ENCODE data around the gene PPP1R17.

Gene PPP1R17

DNA sequence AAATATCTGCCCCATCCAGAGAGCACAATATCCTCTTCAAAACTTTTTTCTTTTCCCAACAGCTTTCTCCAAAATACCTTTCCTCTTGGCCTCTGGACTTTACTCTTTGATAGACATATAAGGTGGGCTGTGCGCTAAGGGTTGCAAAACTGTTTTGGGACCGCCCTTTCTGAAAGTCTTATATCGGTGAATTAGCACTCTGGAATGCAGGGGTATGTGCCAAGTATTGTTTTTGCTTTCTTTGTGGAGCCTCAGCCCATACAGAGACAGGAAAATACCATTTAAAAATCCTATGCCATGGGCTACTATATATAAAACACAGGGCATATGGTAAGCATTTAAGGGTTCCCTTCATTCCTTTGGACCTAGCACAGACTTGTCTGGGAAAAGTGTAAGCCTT lies 37.7 kb downstream of the PPP1R17 start:
- H3K4me1 ChIP-seq (ENCODE audit: control insufficient read depth in 2 of 2, insufficient read depth in 1 of 2, low read depth in 1 of 2, low read length in 2 of 2) = no peaks in the 10 kb centered on the region
- no peak overlapping the region for H4K91ac ChIP-seq (ENCODE audit: low read depth, low read length, poor library complexity)
- H2AK5ac ChIP-seq (ENCODE audit: low read depth, low read length) = no peak overlapping the region
- no peak overlapping the region for H3K18ac ChIP-seq (ENCODE audit: low read length)
- H4K8ac ChIP-seq (ENCODE audit: low read depth, low read length) = no peak overlapping the region
- H2BK120ac ChIP-seq (ENCODE audit: low read depth, low read length) = no peak overlapping the region
- no peaks in the 10 kb centered on the region for H3K27me3 ChIP-seq (ENCODE audit: control insufficient read depth in 3 of 3, insufficient read depth in 3 of 3, low read depth in 1 of 3, low read length in 3 of 3)
- no peak overlapping the region for H3K23ac ChIP-seq (ENCODE audit: low read depth, low read length, poor library complexity)
- no peak overlapping the region for H2BK15ac ChIP-seq (ENCODE audit: low read length)
- no peak overlapping the region for H3K14ac ChIP-seq (ENCODE audit: low read length)
- no peak overlapping the region for H3K4me2 ChIP-seq (ENCODE audit: insufficient read depth, low read length, poor library complexity, severe bottlenecking)
- no peak overlapping the region for H3K4ac ChIP-seq (ENCODE audit: low read length)
- H3K9me3 ChIP-seq (replicated peaks in 1 of 2; ENCODE audit: control insufficient read depth in 2 of 2, insufficient read depth in 1 of 2, low read depth in 1 of 2, low read length in 2 of 2) = no peaks in the 10 kb centered on the region
- H3K36me3 ChIP-seq (replicated peaks in 1 of 2; ENCODE audit: control insufficient read depth in 2 of 2, insufficient read depth in 2 of 2, low read length in 2 of 2) = no peaks in the 10 kb centered on the region
- no peaks in the 10 kb centered on the region for H3K79me1 ChIP-seq (ENCODE audit: low read depth, low read length)
- no peak overlapping the region for H3K27ac ChIP-seq (replicated peaks; ENCODE audit: low read length)
- H3K4me3 ChIP-seq (ENCODE audit: low read length in 2 of 2) = no peak overlapping the region
- no peak overlapping the region for H2AFZ ChIP-seq (ENCODE audit: low read length)
- no peak overlapping the region for H2BK12ac ChIP-seq (ENCODE audit: low read length)
- H2BK5ac ChIP-seq (ENCODE audit: low read length) = no peak overlapping the region
- DNase-seq (ENCODE audit: low spot score) = no peak
- no peak overlapping the region for H3K9ac ChIP-seq (ENCODE audit: low read depth, low read length, poor library complexity)
- no CpG with 5 or more reads among the region's 3 CpGs for WGBS, 2 donors (ENCODE audit: extremely low coverage in 2 of 2, insufficient read length in 2 of 2, insufficient replicate concordance in 1 of 2)

DNA sequence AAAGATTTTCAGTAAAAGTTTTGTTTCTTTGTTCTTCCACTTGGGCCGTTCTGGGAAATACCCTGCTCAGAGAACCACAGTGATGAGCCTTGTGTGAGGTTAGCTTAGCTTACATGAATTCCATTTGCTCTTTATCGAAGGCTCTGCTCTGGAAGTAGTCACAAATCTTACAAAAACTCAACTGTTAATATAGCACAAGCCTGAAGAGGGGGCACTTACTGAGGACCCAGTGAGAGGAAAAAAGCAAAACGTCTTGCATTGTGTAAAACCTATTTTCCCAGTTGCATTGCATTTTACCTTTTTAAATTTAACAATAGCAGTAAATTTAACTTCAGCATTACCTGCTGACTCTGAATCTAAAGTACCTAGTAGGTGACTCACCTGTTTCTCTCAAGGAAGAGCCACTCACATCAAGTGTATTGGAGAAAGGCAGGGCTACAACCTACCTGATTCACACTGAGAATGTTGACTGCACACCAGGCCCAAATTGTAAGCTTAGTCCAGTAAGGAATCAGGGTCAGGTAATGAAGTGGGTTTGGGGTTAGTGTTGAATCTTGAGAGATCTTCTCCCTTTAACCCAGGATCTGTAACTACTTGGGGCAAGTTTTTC lies 42.3 kb downstream of the PPP1R17 start:
- H2BK5ac ChIP-seq (ENCODE audit: low read length) = no peak overlapping the region
- H2BK15ac ChIP-seq (ENCODE audit: low read length) = no peak overlapping the region
- H2BK120ac ChIP-seq (ENCODE audit: low read depth, low read length) = no peak overlapping the region
- no peak overlapping the region for H3K9ac ChIP-seq (ENCODE audit: low read depth, low read length, poor library complexity)
- no peak overlapping the region for H3K4me3 ChIP-seq (ENCODE audit: low read length in 2 of 2)
- no peak overlapping the region for H3K4me2 ChIP-seq (ENCODE audit: insufficient read depth, low read length, poor library complexity, severe bottlenecking)
- H3K27me3 ChIP-seq (ENCODE audit: control insufficient read depth in 3 of 3, insufficient read depth in 3 of 3, low read depth in 1 of 3, low read length in 3 of 3) = no peaks in the 10 kb centered on the region
- H2BK12ac ChIP-seq (ENCODE audit: low read length) = no peak overlapping the region
- no peak overlapping the region for H3K23ac ChIP-seq (ENCODE audit: low read depth, low read length, poor library complexity)
- no peak overlapping the region for H2AK5ac ChIP-seq (ENCODE audit: low read depth, low read length)
- H2AFZ ChIP-seq (ENCODE audit: low read length) = no peak overlapping the region
- DNase-seq (ENCODE audit: low spot score) = no peak
- H4K8ac ChIP-seq (ENCODE audit: low read depth, low read length) = no peak overlapping the region
- no peak overlapping the region for H3K18ac ChIP-seq (ENCODE audit: low read length)
- no peak overlapping the region for H3K14ac ChIP-seq (ENCODE audit: low read length)
- H3K79me1 ChIP-seq (ENCODE audit: low read depth, low read length) = no peaks in the 10 kb centered on the region
- no peak overlapping the region for H3K27ac ChIP-seq (replicated peaks; ENCODE audit: low read length)
- no CpG with 5 or more reads among the region's 3 CpGs for WGBS, 2 donors (ENCODE audit: extremely low coverage in 2 of 2, insufficient read length in 2 of 2, insufficient replicate concordance in 1 of 2)
- no peak overlapping the region for H3K4ac ChIP-seq (ENCODE audit: low read length)
- no peaks in the 10 kb centered on the region for H3K9me3 ChIP-seq (replicated peaks in 1 of 2; ENCODE audit: control insufficient read depth in 2 of 2, insufficient read depth in 1 of 2, low read depth in 1 of 2, low read length in 2 of 2)
- no peak overlapping the region for H4K91ac ChIP-seq (ENCODE audit: low read depth, low read length, poor library complexity)
- H3K4me1 ChIP-seq (ENCODE audit: control insufficient read depth in 2 of 2, insufficient read depth in 1 of 2, low read depth in 1 of 2, low read length in 2 of 2) = no peaks in the 10 kb centered on the region
- H3K36me3 ChIP-seq (replicated peaks in 1 of 2; ENCODE audit: control insufficient read depth in 2 of 2, insufficient read depth in 2 of 2, low read length in 2 of 2) = no peaks in the 10 kb centered on the region

DNA sequence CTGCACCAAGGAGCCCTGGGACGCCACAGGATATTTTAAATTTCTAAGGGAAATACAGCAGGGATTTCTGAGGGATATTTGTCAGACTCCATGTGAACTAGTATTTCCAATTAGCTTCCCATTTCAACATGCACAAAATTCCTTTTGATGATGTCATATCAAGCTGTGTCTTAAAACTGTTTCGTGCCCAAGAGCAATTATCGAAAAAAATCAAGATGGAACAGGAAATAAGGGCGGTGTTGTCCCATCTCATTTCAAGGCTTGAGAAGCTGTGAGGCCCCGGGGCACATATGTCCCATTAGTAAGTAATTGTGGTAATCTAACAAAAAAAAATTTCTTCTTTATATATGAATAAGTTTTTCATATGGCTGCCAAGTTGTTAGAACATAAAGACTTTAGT lies 47.4 kb downstream of the PPP1R17 start:
- no peak overlapping the region for H3K4me2 ChIP-seq (ENCODE audit: insufficient read depth, low read length, poor library complexity, severe bottlenecking)
- DNase-seq (ENCODE audit: low spot score) = no peak
- H2BK5ac ChIP-seq (ENCODE audit: low read length) = no peak overlapping the region
- whole genome bisulfite sequencing, 2 donors (ENCODE audit: extremely low coverage in 2 of 2, insufficient read length in 2 of 2, insufficient replicate concordance in 1 of 2) = no CpG with 5 or more reads among the region's 5 CpGs
- no peak overlapping the region for H2BK12ac ChIP-seq (ENCODE audit: low read length)
- H4K8ac ChIP-seq (ENCODE audit: low read depth, low read length) = no peak overlapping the region
- no peaks in the 10 kb centered on the region for H3K79me1 ChIP-seq (ENCODE audit: low read depth, low read length)
- H3K23ac ChIP-seq (ENCODE audit: low read depth, low read length, poor library complexity) = no peak overlapping the region
- no peak overlapping the region for H3K27ac ChIP-seq (replicated peaks; ENCODE audit: low read length)
- peaks cover 0 to 2% of the 10 kb centered on the region in 2 donors for H3K9me3 ChIP-seq (replicated peaks in 1 of 2; ENCODE audit: control insufficient read depth in 2 of 2, insufficient read depth in 1 of 2, low read depth in 1 of 2, low read length in 2 of 2)
- no peaks in the 10 kb centered on the region for H3K27me3 ChIP-seq (ENCODE audit: control insufficient read depth in 3 of 3, insufficient read depth in 3 of 3, low read depth in 1 of 3, low read length in 3 of 3)
- H3K9ac ChIP-seq (ENCODE audit: low read depth, low read length, poor library complexity) = no peak overlapping the region
- no peak overlapping the region for H2AK5ac ChIP-seq (ENCODE audit: low read depth, low read length)
- no peak overlapping the region for H4K91ac ChIP-seq (ENCODE audit: low read depth, low read length, poor library complexity)
- no peak overlapping the region for H3K18ac ChIP-seq (ENCODE audit: low read length)
- no peak overlapping the region for H2AFZ ChIP-seq (ENCODE audit: low read length)
- no peaks in the 10 kb centered on the region for H3K36me3 ChIP-seq (replicated peaks in 1 of 2; ENCODE audit: control insufficient read depth in 2 of 2, insufficient read depth in 2 of 2, low read length in 2 of 2)
- no peaks in the 10 kb centered on the region for H3K4me1 ChIP-seq (ENCODE audit: control insufficient read depth in 2 of 2, insufficient read depth in 1 of 2, low read depth in 1 of 2, low read length in 2 of 2)
- no peak overlapping the region for H3K4me3 ChIP-seq (ENCODE audit: low read length in 2 of 2)
- H3K14ac ChIP-seq (ENCODE audit: low read length) = no peak overlapping the region
- no peak overlapping the region for H3K4ac ChIP-seq (ENCODE audit: low read length)
- no peak overlapping the region for H2BK120ac ChIP-seq (ENCODE audit: low read depth, low read length)
- no peak overlapping the region for H2BK15ac ChIP-seq (ENCODE audit: low read length)

DNA sequence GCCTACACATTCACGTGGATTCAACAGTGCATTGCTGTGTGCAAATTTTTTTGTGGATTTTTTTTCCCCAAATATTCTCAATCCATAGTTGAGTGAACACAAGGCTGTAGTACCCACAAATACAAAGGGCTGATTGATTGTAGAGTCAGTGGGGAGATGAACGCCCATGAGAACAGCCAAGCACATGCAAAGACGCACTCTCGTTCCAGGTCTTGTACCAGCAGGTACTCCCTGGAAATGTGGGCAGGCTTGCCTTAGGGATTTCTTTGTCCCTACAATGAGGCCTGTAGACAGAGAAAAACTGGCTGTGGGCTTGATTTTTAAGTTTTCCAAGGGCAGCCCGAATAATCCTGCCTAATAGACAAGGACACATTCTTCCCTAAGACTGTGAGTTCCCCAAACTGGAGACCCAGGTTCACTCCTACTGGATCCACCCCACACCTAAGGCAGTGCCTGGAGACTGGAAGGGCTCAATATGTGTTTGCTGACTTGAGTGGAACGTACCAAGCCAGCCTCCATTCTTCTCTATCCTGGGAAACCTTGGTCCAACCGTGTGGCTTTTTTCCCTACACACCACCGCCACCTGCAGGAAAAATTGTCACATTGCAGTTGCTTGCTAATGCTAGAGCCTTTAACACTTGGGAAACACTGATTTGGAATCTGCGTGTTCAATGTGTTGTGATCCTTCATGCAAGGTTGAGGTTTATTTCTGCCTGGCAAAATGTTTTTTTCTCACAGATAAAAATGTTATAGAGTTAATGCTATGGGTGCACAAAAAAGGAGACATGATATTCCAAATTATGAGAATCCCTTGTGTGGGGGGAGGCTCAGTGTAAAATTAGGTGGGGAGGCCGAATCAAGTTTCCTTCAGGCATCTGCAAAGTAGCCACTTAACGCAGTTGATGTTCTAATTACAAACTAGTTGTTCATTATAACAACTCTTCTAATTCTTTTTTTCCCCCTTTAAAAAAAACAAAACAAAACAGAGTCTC lies 49.3 kb downstream of the PPP1R17 start:
- DNase-seq (ENCODE audit: low spot score) = peak; percentile 81
- H3K79me1 ChIP-seq (ENCODE audit: low read depth, low read length) = no peaks in the 10 kb centered on the region
- H2BK15ac ChIP-seq (ENCODE audit: low read length) = no peak overlapping the region

More for the DNA sequence above, 49.3 kb downstream of the PPP1R17 start:
- no peak overlapping the region for H3K14ac ChIP-seq (ENCODE audit: low read length)
- H2AK5ac ChIP-seq (ENCODE audit: low read depth, low read length) = no peak overlapping the region
- no peak overlapping the region for H2BK12ac ChIP-seq (ENCODE audit: low read length)
- no peak overlapping the region for H3K23ac ChIP-seq (ENCODE audit: low read depth, low read length, poor library complexity)
- H3K18ac ChIP-seq (ENCODE audit: low read length) = no peak overlapping the region
- H3K36me3 ChIP-seq (replicated peaks in 1 of 2; ENCODE audit: control insufficient read depth in 2 of 2, insufficient read depth in 2 of 2, low read length in 2 of 2) = no peaks in the 10 kb centered on the region
- H2BK5ac ChIP-seq (ENCODE audit: low read length) = no peak overlapping the region
- peaks cover 0 to 2% of the 10 kb centered on the region in 2 donors for H3K9me3 ChIP-seq (replicated peaks in 1 of 2; ENCODE audit: control insufficient read depth in 2 of 2, insufficient read depth in 1 of 2, low read depth in 1 of 2, low read length in 2 of 2)
- no CpG with 5 or more reads among the region's 11 CpGs for WGBS, 2 donors (ENCODE audit: extremely low coverage in 2 of 2, insufficient read length in 2 of 2, insufficient replicate concordance in 1 of 2)
- H4K8ac ChIP-seq (ENCODE audit: low read depth, low read length) = no peak overlapping the region
- no peaks in the 10 kb centered on the region for H3K27me3 ChIP-seq (ENCODE audit: control insufficient read depth in 3 of 3, insufficient read depth in 3 of 3, low read depth in 1 of 3, low read length in 3 of 3)
- H4K91ac ChIP-seq (ENCODE audit: low read depth, low read length, poor library complexity) = no peak overlapping the region
- H3K4me2 ChIP-seq (ENCODE audit: insufficient read depth, low read length, poor library complexity, severe bottlenecking) = no peak overlapping the region
- no peak overlapping the region for H3K4me3 ChIP-seq (ENCODE audit: low read length in 2 of 2)
- no peak overlapping the region for H3K4ac ChIP-seq (ENCODE audit: low read length)
- no peaks in the 10 kb centered on the region for H3K4me1 ChIP-seq (ENCODE audit: control insufficient read depth in 2 of 2, insufficient read depth in 1 of 2, low read depth in 1 of 2, low read length in 2 of 2)
- H2AFZ ChIP-seq (ENCODE audit: low read length) = no peak overlapping the region
- H3K27ac ChIP-seq (replicated peaks; ENCODE audit: low read length) = no peak overlapping the region
- no peak overlapping the region for H3K9ac ChIP-seq (ENCODE audit: low read depth, low read length, poor library complexity)
- no peak overlapping the region for H2BK120ac ChIP-seq (ENCODE audit: low read depth, low read length)

All from neuronal stem cell (in vitro differentiated cells).